Left ventricle myocardium inferior (tissue), 1 donor: ENCODE results near the gene TNK2. TPM values are rescaled to one million over a fixed set of nuclear protein-coding genes. Genes with fewer than 3 reads are reported as not detected.

Experiments used
- DNase-seq: peaks from one replicate; pipeline ENCODE4 v3.0.0-alpha.2; 2020
- H3K27ac ChIP-seq: fragments of 200-600 bp; replicated peaks from 2 replicates; pipeline ENCODE4 v1.8.0; 2021
- H3K27me3 ChIP-seq: fragments of 200-600 bp; 2 replicates; pipeline ENCODE4 v1.8.0; 2021; ENCODE audit warnings: low read depth
- H3K36me3 ChIP-seq: fragments of 200-600 bp; 2 replicates; pipeline ENCODE4 v1.8.0; 2021
- H3K4me1 ChIP-seq: fragments of 200-600 bp; 2 replicates; pipeline ENCODE4 v1.8.0; 2021
- H3K4me3 ChIP-seq: fragments of 200-600 bp; 2 replicates; pipeline ENCODE4 v1.8.0; 2021; ENCODE audit warnings: mild to moderate bottlenecking, moderate library complexity
- H3K9me3 ChIP-seq: fragments of 200-600 bp; replicated peaks from 2 replicates; pipeline ENCODE4 v1.8.0; 2021
- CTCF ChIP-seq: fragments of 200-600 bp; IDR thresholded peaks from 2 replicates; pipeline ENCODE4 v1.8.0; 2021; ENCODE audit warnings: antibody characterized with exemption, mild to moderate bottlenecking, borderline replicate concordance
- intact Hi-C: fragments of 100-400 bp; cut with micrococcal nuclease; formaldehyde crosslinking; loops from one replicate; pipeline ENCODE4 v1.11.0; 2022
- total RNA-seq: library from RNA; stranded (reverse); fragmentation: NEBNext Ultra II Directional; extraction: Animal tissue kit (Norgen Biotek cat#: 25700); gene quantifications from one replicate; pipeline ENCODE4 v1.2.1, GENCODE V29; 2021
- donor health status: DM: no; HTN: yes; CAD: no; lungs with severe emphysema.

Gene TNK2
- total RNA-seq, 1 donor from 2014 or later: 33.2 TPM

DNA sequence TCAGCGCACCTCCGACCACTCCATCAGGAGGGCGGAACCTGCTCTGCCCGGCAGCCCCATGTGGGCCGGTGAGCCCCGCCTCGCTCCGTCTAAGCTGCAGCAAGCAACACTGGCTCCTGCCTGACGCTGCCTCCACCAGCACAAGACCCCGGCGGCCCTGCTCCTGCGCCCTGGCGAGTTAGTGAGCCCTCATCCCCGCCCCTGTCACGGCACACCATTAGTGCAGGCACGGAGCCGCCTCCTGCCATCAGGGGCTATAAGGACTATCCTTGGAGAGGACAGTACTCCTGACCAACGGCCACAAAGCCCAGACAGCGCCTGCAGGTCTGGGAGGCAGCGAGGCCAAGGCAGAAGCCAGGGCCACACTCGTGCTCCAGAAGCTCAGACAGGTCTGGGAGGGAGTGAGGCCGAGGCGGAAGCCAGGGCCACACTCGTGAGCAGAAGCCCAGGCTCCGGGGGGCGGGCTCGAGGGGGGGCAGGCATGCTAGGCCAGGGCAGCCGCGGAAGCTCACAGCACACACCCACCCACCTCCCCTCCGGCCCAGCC lies 39.4 kb downstream of the TNK2 start:
- no peak for DNase-seq
- H3K36me3 ChIP-seq: peaks cover 45% of the 10 kb centered on the region
- H3K27ac ChIP-seq: no peak overlapping the region
- H3K27me3 ChIP-seq: no peaks in the 10 kb centered on the region
- no peak overlapping the region for H3K4me3 ChIP-seq
- no peaks in the 10 kb centered on the region for H3K9me3 ChIP-seq
- intact Hi-C loops: no loop called here
- TF ChIP-seq CTCF: no peak
- H3K4me1 ChIP-seq: peaks cover 2% of the 10 kb centered on the region

DNA sequence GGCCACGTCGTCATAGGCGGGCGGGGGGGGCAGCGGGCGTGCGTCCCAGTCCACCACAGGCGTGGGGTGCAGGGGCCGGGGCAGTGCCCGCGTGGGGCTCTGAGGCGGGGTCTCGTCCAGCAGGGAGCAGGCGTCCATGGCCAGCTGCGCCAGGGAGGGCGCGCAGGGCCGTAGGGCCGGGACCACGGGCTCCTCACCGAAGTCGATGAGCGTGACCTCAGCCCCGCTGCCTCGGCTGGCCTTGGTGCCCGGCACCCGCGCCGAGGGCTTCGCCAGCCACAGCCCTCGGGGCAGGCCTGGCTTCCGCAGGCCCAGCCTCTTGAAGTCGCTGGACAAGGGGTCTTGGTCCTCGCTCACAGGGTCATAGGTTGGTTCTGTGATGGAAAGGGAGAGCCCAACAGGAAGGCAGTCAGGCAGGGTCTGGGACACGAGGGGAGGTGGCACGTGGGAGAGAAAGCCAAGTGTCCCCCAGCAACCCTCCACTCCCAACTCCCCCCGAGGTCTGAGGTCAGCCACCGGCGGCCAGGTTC lies 40.0 kb downstream of the TNK2 start:
- no peak overlapping the region for H3K27ac ChIP-seq
- intact Hi-C loops: no loop called here
- H3K4me3 ChIP-seq: no peak overlapping the region
- H3K4me1 ChIP-seq: peaks cover 7% of the 10 kb centered on the region
- H3K27me3 ChIP-seq: no peaks in the 10 kb centered on the region
- DNase-seq: no peak
- no peak for TF ChIP-seq CTCF
- H3K9me3 ChIP-seq: no peaks in the 10 kb centered on the region
- peaks cover 45% of the 10 kb centered on the region for H3K36me3 ChIP-seq

DNA sequence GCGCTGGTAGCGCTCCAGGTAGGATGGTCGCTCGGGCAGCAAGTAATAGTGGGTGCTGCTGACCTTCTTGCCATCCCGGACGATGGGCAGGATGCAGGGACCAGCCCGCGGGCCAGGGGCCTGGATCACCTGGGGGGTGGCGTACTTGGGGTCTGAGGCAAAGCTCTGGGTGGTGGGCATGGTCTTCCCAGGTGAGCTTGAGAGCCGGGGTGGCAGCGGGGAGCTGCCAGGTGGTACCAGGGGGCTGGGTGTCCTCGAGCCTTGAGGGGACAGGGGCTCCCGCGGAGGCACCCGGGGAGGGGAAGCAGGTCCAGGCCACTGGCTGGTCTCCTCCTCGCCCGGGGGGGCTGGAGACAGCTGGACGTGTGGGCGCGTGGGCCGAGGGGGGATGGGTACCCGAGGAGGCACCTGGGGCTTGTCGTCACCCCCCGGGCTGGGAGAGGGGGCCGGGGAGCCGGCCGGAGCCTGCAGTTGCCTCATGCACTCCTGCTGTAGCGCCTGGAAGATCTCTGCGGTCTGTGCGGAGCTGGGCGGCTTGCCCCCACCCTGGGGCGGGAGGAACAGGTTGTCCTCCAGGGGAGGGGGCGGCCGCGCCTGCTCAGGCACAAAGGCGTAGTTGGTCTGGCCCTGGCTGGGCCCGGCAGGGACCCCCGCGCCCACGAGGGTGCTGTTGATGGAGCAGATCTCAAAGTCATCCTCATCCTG lies 40.6 kb downstream of the TNK2 start:
- H3K9me3 ChIP-seq: no peaks in the 10 kb centered on the region

GRCh38 chr3:195866686-195867511 lies 41.5 kb downstream of the TNK2 start:
- Histone ChIP-seq H3K27me3 (no peaks in the 10 kb centered on the region), H3K4me3 (no peak overlapping the region), H3K36me3 (peaks cover 37% of the 10 kb centered on the region), H3K9me3 (no peaks in the 10 kb centered on the region), H3K4me1 (peaks cover 16% of the 10 kb centered on the region), H3K27ac (no peak overlapping the region)
- intact Hi-C loops: no loop called here
- TF ChIP-seq CTCF: no peak
- no peak for DNase-seq

More for the DNA sequence above, 40.6 kb downstream of the TNK2 start:
- Histone ChIP-seq H3K4me3 (no peak overlapping the region), H3K4me1 (peaks cover 13% of the 10 kb centered on the region), H3K27ac (no peak overlapping the region), H3K36me3 (peaks cover 45% of the 10 kb centered on the region), H3K27me3 (no peaks in the 10 kb centered on the region)
- DNase-seq: no peak
- intact Hi-C loops: no loop called here
- TF ChIP-seq CTCF: no peak

DNA sequence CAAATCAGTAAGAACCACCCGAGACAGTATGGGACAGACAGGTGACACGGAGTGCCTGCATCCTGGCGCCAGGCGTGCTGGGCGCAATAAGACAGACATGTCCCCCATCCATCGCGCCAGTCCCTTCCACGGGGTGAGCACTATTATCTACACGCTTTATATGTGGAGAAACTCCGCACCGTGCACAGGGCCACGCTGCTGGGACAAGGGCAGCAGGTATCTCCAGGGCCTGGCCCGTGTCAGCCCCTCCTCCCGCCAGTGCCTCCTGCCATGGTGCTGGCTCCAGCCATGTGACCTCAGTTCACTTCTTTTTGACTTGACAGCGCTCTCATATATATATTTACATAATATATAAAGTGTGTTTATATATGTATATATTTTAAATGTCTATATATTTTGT lies 42.6 kb downstream of the TNK2 start:
- no peak for TF ChIP-seq CTCF
- Histone ChIP-seq H3K4me1 (peaks cover 16% of the 10 kb centered on the region), H3K27me3 (no peaks in the 10 kb centered on the region), H3K9me3 (no peaks in the 10 kb centered on the region), H3K36me3 (peaks cover 29% of the 10 kb centered on the region), H3K4me3 (no peak overlapping the region), H3K27ac (no peak overlapping the region)
- intact Hi-C loops: no loop called here
- DNase-seq: no peak
